ENCODE measurements around the gene KRR1. TPM values are rescaled to one million over a fixed set of nuclear protein-coding genes. Genes with fewer than 3 reads are reported as not detected.

The KRR1 gene
- polyA plus RNA-seq, 1 of the 3 experiments (the other 2 are of a cell fraction): 13.8 TPM

GRCh38 chr12:75553398-75553797, 42.0 kb upstream of the KRR1 start:
- no peaks in the 10 kb centered on the region for H3K79me2 ChIP-seq (ENCODE audit: insufficient read depth)
- 100% methylated on average over 1 of the region's 1 CpG for WGBS (ENCODE audit: low lambda C conversion rate)
- peaks cover 0 to 16% of the 10 kb centered on the region in 2 experiments; a peak in 2 of 4 replicates for H3K4me1 ChIP-seq (ENCODE audit: control insufficient read depth in 1 of 2, insufficient read depth in 2 of 2, low read depth in 1 of 2, low read length in 1 of 2)
- H3K9me2 ChIP-seq: no peaks in the 10 kb centered on the region
- no peak overlapping the region for H3K9ac ChIP-seq
- no peak overlapping the region for H3K4me3 ChIP-seq (ENCODE audit: low read depth in 2 of 2, low read length in 1 of 2)
- no peaks in the 10 kb centered on the region for H3F3A ChIP-seq (replicated peaks; ENCODE audit: insufficient read depth)
- H3K27me3 ChIP-seq (ENCODE audit: insufficient read depth): no peaks in the 10 kb centered on the region
- H2AFZ ChIP-seq (ENCODE audit: low read depth): no peak overlapping the region
- peak overlapping the region; percentile 19 to 73; a peak in 2 of 4 replicates for H3K27ac ChIP-seq (ENCODE audit: low read depth in 2 of 2, low read length in 1 of 2)
- no peaks in the 10 kb centered on the region for H3K36me3 ChIP-seq (replicated peaks in 1 of 2; ENCODE audit: control insufficient read depth in 1 of 2, insufficient read depth in 2 of 2, low read length in 1 of 2)
- no peaks in the 10 kb centered on the region for H3K9me3 ChIP-seq
- 0 out of 2 replicates have a peak overlapping the region, but pooled peaks have one; percentile 25 for H3K4me2 ChIP-seq
- ChIA-PET POLR2A (no interaction called here), CTCF (interaction anchor here (1.0 to 1.5 kb wide), 5 partner anchors 8 to 356 kb away, joined by 3 to 5 read pairs (median 3); no protein-coding TSS in a partner anchor)
- H4K20me1 ChIP-seq (ENCODE audit: insufficient read depth): no peaks in the 10 kb centered on the region
- TF ChIP-seq FOSL2 (IDR thresholded peaks at IDR 0.05; ENCODE audit: borderline replicate concordance, low read depth) (0 out of 2 replicates have a peak, but pooled peaks have one; percentile 9), MEF2A (IDR thresholded peaks at IDR 0.05; ENCODE audit: borderline replicate concordance, low read depth) (no peak)
- no peak for DNase-seq

DNA sequence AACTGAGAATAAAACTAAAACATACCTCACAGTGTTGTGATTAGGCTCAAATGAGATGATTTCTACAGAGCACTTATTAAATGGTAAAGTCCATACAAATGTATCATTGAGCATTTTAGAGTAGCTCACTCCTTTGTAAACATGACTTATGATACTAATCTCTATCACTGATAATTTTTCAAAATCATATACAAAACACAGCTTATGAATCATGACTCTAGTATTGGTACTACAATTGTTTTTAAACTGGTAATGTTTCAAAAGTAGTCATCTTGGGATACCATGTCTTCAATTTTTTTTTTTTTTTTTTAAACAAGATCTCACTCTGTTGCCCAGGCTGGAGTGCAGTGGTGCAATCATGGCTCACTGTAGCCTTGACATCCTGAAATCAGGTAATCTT, 40.1 kb upstream of the KRR1 start:
- CTCF ChIA-PET: interaction anchor here (1.2 to 1.5 kb wide), 2 partner anchors 9 to 16 kb away, joined by 3 to 4 read pairs; no protein-coding TSS in a partner anchor

More for the DNA sequence above, 40.1 kb upstream of the KRR1 start:
- Histone ChIP-seq H3K27me3 (ENCODE audit: insufficient read depth) (no peaks in the 10 kb centered on the region), H2AFZ (ENCODE audit: low read depth) (no peak overlapping the region), H3K4me3 (ENCODE audit: low read depth in 2 of 2, low read length in 1 of 2) (no peak overlapping the region), H3K9me3 (no peaks in the 10 kb centered on the region), H3K27ac (ENCODE audit: low read depth in 2 of 2, low read length in 1 of 2) (no peak overlapping the region), H3K9ac (no peak overlapping the region), H3F3A (replicated peaks; ENCODE audit: insufficient read depth) (no peaks in the 10 kb centered on the region), H3K9me2 (no peaks in the 10 kb centered on the region), H4K20me1 (ENCODE audit: insufficient read depth) (no peaks in the 10 kb centered on the region), H3K36me3 (replicated peaks in 1 of 2; ENCODE audit: control insufficient read depth in 1 of 2, insufficient read depth in 2 of 2, low read length in 1 of 2) (no peaks in the 10 kb centered on the region), H3K79me2 (ENCODE audit: insufficient read depth) (no peaks in the 10 kb centered on the region), H3K4me1 (ENCODE audit: control insufficient read depth in 1 of 2, insufficient read depth in 2 of 2, low read depth in 1 of 2, low read length in 1 of 2) (peaks cover 0 to 16% of the 10 kb centered on the region in 2 experiments; a peak in 2 of 4 replicates), H3K4me2 (no peak overlapping the region)
- no peak for DNase-seq
- TF ChIP-seq GATA2 (CRISPR knock-in tag; IDR thresholded peaks at IDR 0.05) (no peak), TAF1 (IDR thresholded peaks at IDR 0.05; ENCODE audit: borderline replicate concordance, low read depth, low read length) (no peak), RCOR1 (IDR thresholded peaks at IDR 0.05; ENCODE audit: low read length) (no peak), RAD21 (IDR thresholded peaks at IDR 0.05; ENCODE audit: low read length) (no peak), RFX5 (IDR thresholded peaks at IDR 0.05; ENCODE audit: low read length) (no peak), MEF2A (IDR thresholded peaks at IDR 0.05; ENCODE audit: borderline replicate concordance, low read depth) (no peak), YY1 (IDR thresholded peaks at IDR 0.05; ENCODE audit: low read depth) (no peak), SMC3 (IDR thresholded peaks at IDR 0.05; ENCODE audit: low read depth, low read length) (no peak), NRF1 (IDR thresholded peaks at IDR 0.05; ENCODE audit: low read depth, low read length) (no peak)
- TF ChIP-seq, protein P1, sequence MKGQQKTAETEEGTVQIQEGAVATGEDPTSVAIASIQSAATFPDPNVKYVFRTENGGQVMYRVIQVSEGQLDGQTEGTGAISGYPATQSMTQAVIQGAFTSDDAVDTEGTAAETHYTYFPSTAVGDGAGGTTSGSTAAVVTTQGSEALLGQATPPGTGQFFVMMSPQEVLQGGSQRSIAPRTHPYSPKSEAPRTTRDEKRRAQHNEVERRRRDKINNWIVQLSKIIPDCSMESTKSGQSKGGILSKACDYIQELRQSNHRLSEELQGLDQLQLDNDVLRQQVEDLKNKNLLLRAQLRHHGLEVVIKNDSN (IDR thresholded peaks at IDR 0.05; ENCODE audit: borderline replicate concordance, low read depth): no peak
- TF ChIP-seq, protein P2, sequence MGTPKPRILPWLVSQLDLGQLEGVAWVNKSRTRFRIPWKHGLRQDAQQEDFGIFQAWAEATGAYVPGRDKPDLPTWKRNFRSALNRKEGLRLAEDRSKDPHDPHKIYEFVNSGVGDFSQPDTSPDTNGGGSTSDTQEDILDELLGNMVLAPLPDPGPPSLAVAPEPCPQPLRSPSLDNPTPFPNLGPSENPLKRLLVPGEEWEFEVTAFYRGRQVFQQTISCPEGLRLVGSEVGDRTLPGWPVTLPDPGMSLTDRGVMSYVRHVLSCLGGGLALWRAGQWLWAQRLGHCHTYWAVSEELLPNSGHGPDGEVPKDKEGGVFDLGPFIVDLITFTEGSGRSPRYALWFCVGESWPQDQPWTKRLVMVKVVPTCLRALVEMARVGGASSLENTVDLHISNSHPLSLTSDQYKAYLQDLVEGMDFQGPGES (IDR thresholded peaks at IDR 0.05; ENCODE audit: low read depth, low read length): no peak
- POLR2A ChIA-PET: no interaction called here

Measured in SK-N-SH (cell line).